ACC112 (cell line): Measurements from ENCODE around the gene FBXW11.

ENCODE experiments used
- H2AFZ ChIP-seq: fragments of 200-600 bp; sonication (generic); one replicate; pipeline ENCODE4 v1.6.0; 2017; ENCODE audit warnings: antibody characterized with exemption, low read length; ENCODE audit not compliant: unreplicated experiment
- H3K27ac ChIP-seq: fragments of 200-600 bp; sonication (generic); 2 replicates; pipeline ENCODE4 v1.5.1; 2014; ENCODE audit warnings: low read depth, mild to moderate bottlenecking, antibody characterized with exemption, low read length, moderate library complexity
- H3K27me3 ChIP-seq: fragments of 200-600 bp; sonication (generic); 2 replicates; pipeline ENCODE4 v1.6.1; 2014; ENCODE audit warnings: mild to moderate bottlenecking, antibody characterized with exemption, low read length, moderate library complexity, mixed read lengths; ENCODE audit not compliant: insufficient read depth
- H3K36me3 ChIP-seq: fragments of 200-600 bp; sonication (generic); 2 replicates; pipeline ENCODE4 v1.6.1; 2016; ENCODE audit warnings: mild to moderate bottlenecking, antibody characterized with exemption, low read length, moderate library complexity, mixed read lengths; ENCODE audit not compliant: insufficient read depth
- H3K4me1 ChIP-seq: fragments of 200-600 bp; sonication (generic); one replicate; pipeline ENCODE4 v1.6.1; 2016; ENCODE audit warnings: low read length, mixed read lengths; ENCODE audit not compliant: insufficient read depth, unreplicated experiment, control insufficient read depth
- H3K4me3 ChIP-seq: fragments of 200-600 bp; sonication (generic); 2 replicates; pipeline ENCODE4 v1.5.1; 2014; ENCODE audit warnings: mild to moderate bottlenecking, low read depth, low read length
- H3K79me2 ChIP-seq: fragments of 200-600 bp; sonication (generic); one replicate; pipeline ENCODE4 v1.6.0; 2016; ENCODE audit warnings: low read length; ENCODE audit not compliant: control insufficient read depth, unreplicated experiment, insufficient read depth

FBXW11 gene

DNA sequence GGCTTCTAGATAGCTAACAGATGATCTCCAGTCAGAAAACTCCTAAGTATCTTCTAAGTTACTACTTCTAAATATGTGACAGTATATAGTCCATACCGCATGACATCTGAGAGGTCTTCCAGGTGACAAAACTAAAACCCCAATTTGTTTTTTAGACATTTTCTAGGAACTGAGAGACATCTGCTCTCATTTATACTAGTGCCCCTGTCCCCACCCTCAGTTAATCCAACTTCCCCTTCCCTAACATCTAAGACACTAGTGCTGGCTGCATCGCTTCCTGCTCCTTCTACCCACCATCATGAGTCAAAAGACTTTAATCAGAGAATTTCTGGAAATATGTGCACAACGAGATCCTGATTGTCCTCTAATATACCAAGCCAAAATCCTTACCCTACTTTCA lies 37.9 kb downstream of the FBXW11 start:
- Histone ChIP-seq H3K4me1 (no peaks in the 10 kb centered on the region), H2AFZ (no peak overlapping the region), H3K4me3 (no peak overlapping the region), H3K27me3 (no peaks in the 10 kb centered on the region), H3K36me3 (no peaks in the 10 kb centered on the region), H3K27ac (no peak overlapping the region), H3K79me2 (peaks cover 70% of the 10 kb centered on the region)

GRCh38 chr5:171966964-171967363 lies 39.5 kb downstream of the FBXW11 start:
- Histone ChIP-seq H3K36me3 (no peaks in the 10 kb centered on the region), H3K4me3 (no peak overlapping the region), H3K27ac (no peak overlapping the region), H3K4me1 (peaks cover 9% of the 10 kb centered on the region), H3K79me2 (peaks cover 74% of the 10 kb centered on the region), H2AFZ (no peak overlapping the region), H3K27me3 (no peaks in the 10 kb centered on the region)

- H3K4me3 ChIP-seq = no peak overlapping the region
- H3K27me3 ChIP-seq = no peaks in the 10 kb centered on the region
- peaks cover 11% of the 10 kb centered on the region for H3K4me1 ChIP-seq
- H3K79me2 ChIP-seq = peaks cover 75% of the 10 kb centered on the region
- H3K27ac ChIP-seq = no peak overlapping the region
- H2AFZ ChIP-seq = no peak overlapping the region
- H3K36me3 ChIP-seq = no peaks in the 10 kb centered on the region
Measured at GRCh38 chr5:171966270-171966669, 40.2 kb downstream of the FBXW11 start.

- Histone ChIP-seq H2AFZ (no peak overlapping the region), H3K4me1 (peaks cover 11% of the 10 kb centered on the region), H3K79me2 (peaks cover 76% of the 10 kb centered on the region), H3K27ac (no peak overlapping the region), H3K36me3 (no peaks in the 10 kb centered on the region), H3K4me3 (no peak overlapping the region), H3K27me3 (no peaks in the 10 kb centered on the region)
Measured at GRCh38 chr5:171965745-171966144, 40.7 kb downstream of the FBXW11 start.

GRCh38 chr5:171963416-171963815 lies 43.0 kb downstream of the FBXW11 start:
- H3K27ac ChIP-seq = no peak overlapping the region
- H3K36me3 ChIP-seq = no peaks in the 10 kb centered on the region
- H2AFZ ChIP-seq = no peak overlapping the region
- no peak overlapping the region for H3K4me3 ChIP-seq
- no peaks in the 10 kb centered on the region for H3K27me3 ChIP-seq
- H3K4me1 ChIP-seq = peaks cover 11% of the 10 kb centered on the region
- peaks cover 79% of the 10 kb centered on the region for H3K79me2 ChIP-seq

DNA sequence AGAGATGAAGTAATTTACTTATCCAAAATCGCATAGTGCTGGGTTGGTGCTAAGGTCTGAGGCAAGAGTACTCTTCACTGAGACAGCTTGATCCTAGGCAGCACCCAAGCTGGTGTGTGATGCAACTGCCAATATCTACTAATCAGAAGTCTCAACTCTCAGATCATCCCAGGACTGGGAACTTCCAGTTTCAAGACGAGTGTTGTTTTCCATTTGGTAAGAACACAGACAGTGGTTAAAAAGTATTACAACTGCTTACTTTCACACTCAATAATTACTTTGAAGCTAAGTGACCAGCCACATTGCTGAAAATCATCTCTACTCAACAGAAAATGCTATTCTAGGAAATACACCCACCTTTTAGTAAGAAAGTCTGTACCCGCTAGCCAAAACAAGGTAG lies 45.3 kb downstream of the FBXW11 start:
- Histone ChIP-seq H3K27ac (no peak overlapping the region), H3K4me1 (peaks cover 26% of the 10 kb centered on the region), H2AFZ (no peak overlapping the region), H3K4me3 (no peak overlapping the region), H3K79me2 (peaks cover 85% of the 10 kb centered on the region), H3K27me3 (no peaks in the 10 kb centered on the region), H3K36me3 (no peaks in the 10 kb centered on the region)

GRCh38 chr5:171957591-171958251 lies 48.7 kb downstream of the FBXW11 start:
- peaks cover 59% of the 10 kb centered on the region for H3K4me1 ChIP-seq
- no peaks in the 10 kb centered on the region for H3K36me3 ChIP-seq
- peaks cover 87% of the 10 kb centered on the region for H3K79me2 ChIP-seq
- no peak overlapping the region for H2AFZ ChIP-seq
- no peak overlapping the region for H3K27ac ChIP-seq
- no peaks in the 10 kb centered on the region for H3K27me3 ChIP-seq
- H3K4me3 ChIP-seq = no peak overlapping the region

DNA sequence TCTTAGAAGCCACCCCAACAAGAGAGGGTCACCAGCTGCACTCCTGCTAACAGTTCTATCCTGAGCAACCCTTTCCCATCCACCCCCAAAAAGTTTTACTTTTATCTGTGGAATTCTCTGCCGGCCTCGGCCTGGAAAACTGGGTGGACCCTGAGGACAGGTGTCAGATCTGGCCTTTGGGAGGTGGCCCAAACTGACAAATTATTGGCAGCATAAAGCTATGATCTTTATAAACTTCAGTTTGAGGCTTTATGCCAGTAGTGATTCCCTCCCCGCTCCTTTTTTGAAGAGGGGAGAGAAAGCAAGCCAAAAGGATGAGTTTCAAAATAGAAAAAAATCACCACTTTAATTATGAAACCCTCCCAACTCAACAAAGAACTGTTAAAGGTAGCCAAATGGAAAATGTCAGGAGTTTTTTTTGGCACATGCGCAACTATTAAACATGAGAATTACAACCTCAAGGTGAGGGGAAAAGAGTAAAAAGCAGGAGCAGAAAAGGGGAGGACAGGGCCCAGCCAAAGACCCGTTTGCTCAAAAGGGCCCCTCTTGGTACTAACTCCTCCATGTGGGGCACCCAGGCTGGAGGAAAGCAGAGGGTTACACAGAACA lies 49.4 kb downstream of the FBXW11 start:
- Histone ChIP-seq H2AFZ (no peak overlapping the region), H3K36me3 (no peaks in the 10 kb centered on the region), H3K27ac (no peak overlapping the region), H3K27me3 (no peaks in the 10 kb centered on the region), H3K4me3 (no peak overlapping the region), H3K79me2 (peaks cover 86% of the 10 kb centered on the region), H3K4me1 (peaks cover 51% of the 10 kb centered on the region)

- Histone ChIP-seq H3K4me3 (no peak overlapping the region), H2AFZ (no peak overlapping the region), H3K27ac (no peak overlapping the region), H3K79me2 (peaks cover 89% of the 10 kb centered on the region), H3K4me1 (peaks cover 49% of the 10 kb centered on the region), H3K36me3 (no peaks in the 10 kb centered on the region), H3K27me3 (no peaks in the 10 kb centered on the region)
Measured at GRCh38 chr5:171956314-171956713, 50.1 kb downstream of the FBXW11 start.

DNA sequence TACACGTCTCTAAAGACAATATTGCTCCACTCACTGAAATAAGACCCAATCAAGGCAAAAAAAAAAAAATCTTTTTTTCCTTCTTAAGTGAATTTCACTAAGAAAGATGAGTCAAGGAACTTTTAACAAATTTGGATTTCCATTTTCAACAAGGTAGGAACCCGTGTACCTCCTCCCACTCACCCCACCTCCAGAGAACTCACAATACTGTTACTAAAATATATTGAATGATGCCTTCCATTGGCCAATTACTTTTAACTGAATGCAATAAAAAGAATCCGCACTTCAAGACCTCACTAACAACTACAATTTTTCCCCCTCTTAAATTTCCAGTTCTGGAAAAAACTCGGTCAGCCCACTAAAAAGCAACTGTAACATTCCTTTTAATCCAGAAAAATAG lies 50.7 kb downstream of the FBXW11 start:
- Histone ChIP-seq H3K79me2 (peaks cover 87% of the 10 kb centered on the region), H3K4me3 (no peak overlapping the region), H3K27ac (0 out of 2 replicates have a peak overlapping the region, but pooled peaks have one; percentile 82), H2AFZ (no peak overlapping the region), H3K27me3 (no peaks in the 10 kb centered on the region), H3K4me1 (peaks cover 49% of the 10 kb centered on the region), H3K36me3 (no peaks in the 10 kb centered on the region)

DNA sequence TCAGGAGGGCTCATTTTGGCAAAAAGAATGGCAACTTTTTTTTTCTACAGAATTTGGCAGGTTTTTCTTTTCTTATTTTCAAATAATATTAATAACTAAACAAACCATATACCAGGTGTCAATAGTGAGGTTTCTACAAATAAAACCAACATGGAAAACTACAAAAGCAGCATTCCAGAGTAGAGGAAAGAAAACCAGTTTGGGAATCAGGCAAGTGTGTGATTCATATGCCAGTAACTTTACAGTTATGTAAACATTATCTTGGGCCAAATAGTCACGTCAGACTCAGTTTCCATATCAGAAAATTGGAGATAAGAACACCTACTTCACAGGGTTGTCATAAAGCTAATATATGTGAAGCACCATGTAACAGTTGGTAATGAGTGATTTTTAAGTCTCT lies 51.7 kb downstream of the FBXW11 start:
- Histone ChIP-seq H3K79me2 (peaks cover 87% of the 10 kb centered on the region), H3K4me3 (peak overlapping the region; percentile 35; the same call in 1 of the 2 replicates), H3K4me1 (peaks cover 49% of the 10 kb centered on the region), H3K36me3 (no peaks in the 10 kb centered on the region), H3K27ac (peak overlapping the region; percentile 82), H3K27me3 (no peaks in the 10 kb centered on the region), H2AFZ (no peak overlapping the region)
